HG02970 (cell line): ENCODE data around the gene ZNF605.
"Not testable (repeated sequence)": the region's sequence is repeated elsewhere in the genome, so short reads cannot be mapped to it uniquely, and the experiment has no call there.

Experiments used
- ATAC-seq: cut with Tn5 transposase; IDR thresholded peaks from one replicate; pipeline ENCODE4 v1.9.1; 2021; ENCODE audit warnings: mild to moderate bottlenecking, moderate library complexity, moderate number of reproducible peaks; ENCODE audit not compliant: unreplicated experiment, low FRiP score

ZNF605 gene

DNA sequence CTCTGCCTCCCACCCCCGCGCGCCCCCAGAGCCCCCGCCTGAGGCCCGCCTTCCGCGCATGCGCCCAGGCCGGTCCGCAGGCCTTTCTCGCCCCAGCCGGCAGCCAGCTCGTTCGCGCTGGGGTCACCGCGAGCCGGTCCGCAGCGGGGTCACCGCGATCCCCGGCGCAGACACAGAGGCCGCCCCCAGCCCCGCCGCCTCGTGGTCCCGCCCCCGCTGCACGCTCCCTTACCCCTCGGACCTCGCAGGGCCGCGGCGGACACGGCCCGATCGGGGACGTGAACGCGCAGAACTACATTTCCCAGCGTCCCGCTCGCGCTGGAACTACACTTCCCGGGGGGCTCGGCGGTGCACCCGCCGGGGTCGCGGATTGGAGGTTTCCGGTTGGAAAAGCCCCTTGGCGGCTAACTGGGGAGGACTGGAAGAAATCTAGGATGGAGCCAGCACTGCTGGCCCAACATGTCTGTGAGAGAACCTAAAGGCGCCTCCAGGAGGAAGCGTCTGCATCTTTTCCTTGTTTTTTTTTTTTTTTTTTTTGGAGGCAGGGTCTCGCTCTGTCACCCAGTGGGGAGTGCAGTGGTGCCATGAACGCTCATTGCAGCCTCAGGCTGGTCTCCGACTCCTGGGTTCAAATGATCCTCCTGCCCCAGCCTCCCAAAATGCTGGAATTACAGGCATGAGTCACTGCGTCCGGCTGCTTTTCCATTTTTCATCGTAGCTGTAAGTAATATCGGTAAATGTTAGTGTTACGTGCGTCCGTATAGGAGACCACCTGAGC is at the start of gene ZNF605:
TSS of gene ZNF605 (minus strand) at position 296 of the 778 bp plus-strand sequence. CDS start 10,671 bp downstream, outside the sequence.
- peak; percentile 92 for ATAC-seq

- no peak for ATAC-seq
Measured at GRCh38 chr12:132998741-132999140, 42.6 kb upstream of the ZNF605 start.

DNA sequence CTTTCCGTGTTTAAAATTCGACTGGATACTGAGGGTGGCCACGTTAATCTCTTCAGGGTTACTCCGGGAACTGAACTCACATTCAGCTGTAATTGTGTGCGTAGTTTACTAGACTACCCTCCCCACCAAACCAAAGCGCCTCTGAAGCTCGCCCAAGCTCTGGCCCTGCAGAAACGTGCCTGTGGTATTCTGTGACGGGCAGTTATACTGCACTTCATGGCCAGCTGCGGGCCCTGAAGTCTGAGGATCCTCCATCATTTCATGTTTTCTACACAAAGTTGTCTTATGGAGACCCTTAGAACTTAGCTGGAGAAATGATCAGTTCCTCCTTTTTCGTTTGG is 30.7 kb upstream of the ZNF605 start:
- ATAC-seq, result peak; percentile 5

DNA sequence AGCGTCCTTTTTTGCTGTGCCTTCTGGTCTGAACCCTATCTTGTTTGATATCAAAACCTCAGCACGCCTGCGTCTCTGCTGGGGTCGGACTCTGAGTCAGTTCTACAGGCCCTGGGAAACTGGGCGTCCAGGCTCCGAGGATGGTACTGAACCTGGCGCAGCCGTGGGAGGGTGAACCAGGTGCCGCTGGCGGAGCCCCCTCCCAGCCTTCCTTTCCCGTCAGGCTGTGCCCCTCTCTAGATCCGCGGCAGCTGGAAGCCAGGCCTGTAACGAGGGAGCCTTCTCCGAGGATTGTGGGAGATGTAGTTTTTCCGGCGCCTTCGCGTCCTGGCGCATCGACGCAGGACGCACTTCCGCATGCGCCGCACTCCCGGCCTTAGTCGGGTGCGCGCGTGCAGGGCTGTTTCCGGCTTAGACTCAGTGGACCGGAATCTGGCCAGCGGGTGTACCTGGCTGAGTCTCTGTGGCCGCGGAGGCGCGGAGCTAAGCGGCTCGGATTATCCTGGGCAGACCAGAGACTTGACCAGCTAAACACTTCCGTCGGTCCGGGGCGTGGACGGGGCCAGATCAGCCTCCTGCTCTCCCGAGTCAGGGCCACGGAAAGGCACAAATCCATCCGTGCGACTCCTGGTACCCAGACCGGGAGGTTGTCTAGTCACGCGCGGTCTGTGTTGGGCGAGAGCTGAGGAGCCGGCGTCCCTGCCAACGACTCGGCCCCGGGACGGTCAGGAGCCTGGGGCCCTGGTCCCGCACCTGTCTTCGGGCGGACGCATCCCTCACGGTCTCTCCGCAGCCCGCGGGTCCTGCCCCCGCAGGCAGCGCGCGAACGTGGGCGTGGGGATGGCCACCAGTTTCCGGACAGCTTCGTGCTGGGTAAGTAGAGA is 30.1 kb upstream of the ZNF605 start, which contains the start of gene ZNF26:
TSS of gene ZNF26 (plus strand) at position 367 of the 884 bp plus-strand sequence. CDS start at position 841, 474 bp downstream.
- ATAC-seq, result peak; percentile 97

GRCh38 chr12:132976870-132977269 is 20.8 kb upstream of the ZNF605 start:
- not testable (repeated sequence) for ATAC-seq

- no peak for ATAC-seq
Measured at GRCh38 chr12:132972374-132972773, 16.3 kb upstream of the ZNF605 start.

DNA sequence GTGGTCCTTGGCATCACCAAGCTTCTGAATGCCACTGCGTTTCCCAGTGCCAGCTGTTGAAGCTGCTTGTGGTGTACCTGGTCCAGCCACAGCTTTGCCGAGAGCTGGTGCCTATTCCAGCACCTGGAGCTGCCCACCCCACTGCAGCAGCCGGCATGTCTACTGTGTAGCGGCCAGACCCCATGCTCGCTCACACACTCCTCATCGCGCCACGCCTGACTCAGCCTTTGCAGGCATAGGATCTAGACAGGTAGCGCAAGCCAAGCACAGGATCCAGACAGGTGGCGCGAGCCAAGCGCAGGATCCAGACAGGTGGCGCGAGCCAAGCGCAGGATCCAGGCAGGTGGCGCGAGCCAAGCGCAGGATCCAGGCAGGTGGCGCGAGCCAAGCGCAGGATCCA is 11.6 kb upstream of the ZNF605 start:
- ATAC-seq, result no peak

DNA sequence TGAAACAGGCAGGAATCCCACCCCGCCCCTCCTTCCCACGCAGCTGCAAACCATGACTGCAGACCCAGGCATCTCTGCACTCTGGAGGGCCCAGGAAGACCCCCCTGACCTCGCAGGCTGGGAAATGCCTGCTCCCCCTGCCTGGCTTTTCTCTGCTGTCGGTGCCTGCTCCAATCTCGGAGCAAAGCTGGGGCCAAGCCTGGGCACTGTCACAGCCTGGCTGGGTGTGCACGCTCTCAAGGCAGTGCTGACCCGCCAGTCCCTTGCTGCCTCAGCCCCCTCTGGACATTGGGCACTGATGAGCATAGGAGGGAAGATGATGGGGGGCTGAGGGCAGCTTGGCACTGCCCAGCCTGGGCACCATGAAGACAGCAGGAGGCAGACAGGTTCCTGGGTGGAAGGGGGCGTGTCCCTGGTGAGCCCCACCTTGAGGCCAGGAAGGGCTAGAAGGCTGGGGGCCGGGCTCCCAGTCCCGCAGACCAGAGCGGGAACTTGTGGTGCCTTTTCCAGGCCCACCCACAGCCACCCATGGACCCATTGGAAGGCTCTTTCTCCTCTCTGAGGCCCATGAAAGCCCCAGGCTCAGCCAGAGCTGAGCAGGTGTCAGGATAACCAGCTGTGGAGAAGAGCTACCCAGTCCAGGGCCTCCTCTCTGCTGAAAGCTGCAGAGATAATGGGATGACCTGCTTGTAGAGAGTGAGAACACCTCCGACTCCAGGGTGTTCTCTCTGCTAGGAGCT is 10.7 kb upstream of the ZNF605 start:
- no peak for ATAC-seq

GRCh38 chr12:132965796-132966195 is 9.7 kb upstream of the ZNF605 start:
- no peak for ATAC-seq

GRCh38 chr12:132963947-132964346 is 7.8 kb upstream of the ZNF605 start:
- not testable (repeated sequence) for ATAC-seq

GRCh38 chr12:132961790-132962189 is 5.7 kb upstream of the ZNF605 start:
- ATAC-seq, result not testable (repeated sequence)

DNA sequence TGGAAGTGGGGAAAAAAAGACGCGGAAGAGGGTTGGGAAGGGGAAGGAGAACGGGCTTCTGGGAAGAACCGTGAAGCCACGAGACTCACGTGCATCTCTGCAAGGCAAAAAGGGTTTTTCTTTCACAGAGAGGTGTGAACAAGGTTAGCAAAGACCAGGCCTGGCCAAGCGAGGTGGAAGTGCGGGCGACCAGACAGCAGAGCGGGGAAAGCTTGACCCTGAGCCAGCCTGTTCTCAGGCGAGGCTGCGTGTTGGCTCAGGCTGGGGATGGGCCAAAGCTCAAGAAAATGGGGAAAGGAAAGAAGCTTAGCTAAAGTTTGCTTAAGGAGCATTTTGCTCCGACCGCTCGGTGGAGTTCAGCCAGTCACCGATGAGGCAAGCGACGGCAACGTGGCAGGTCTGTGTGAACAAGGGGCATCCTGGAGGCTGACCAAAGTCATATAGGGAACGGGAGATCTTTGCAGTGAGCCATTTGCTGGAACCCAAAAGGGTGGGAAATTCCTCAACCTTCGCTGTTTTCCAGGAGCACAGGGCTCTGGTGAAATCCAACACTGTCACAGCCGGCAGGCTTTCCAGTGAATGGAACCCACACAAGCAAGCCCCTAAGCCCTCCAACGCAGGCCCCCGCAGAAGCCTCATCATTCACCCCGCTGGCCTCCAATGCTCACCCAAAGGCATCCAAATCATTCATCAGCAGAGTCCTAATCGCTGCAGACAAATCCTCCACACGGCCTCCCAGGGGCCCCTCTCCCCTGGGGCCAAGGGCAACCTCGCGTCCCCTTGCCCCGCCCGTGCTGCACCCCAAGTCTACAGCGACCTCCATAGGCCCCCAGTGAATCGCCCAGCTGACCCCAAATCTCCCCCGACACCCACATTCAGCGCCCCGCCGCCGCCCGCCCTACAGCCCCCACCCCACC is 754 bp downstream of the ZNF605 start:
- peak; percentile 10 for ATAC-seq

- no peak for ATAC-seq
Measured at GRCh38 chr12:132954471-132955048, 1.5 kb downstream of the ZNF605 start.

DNA sequence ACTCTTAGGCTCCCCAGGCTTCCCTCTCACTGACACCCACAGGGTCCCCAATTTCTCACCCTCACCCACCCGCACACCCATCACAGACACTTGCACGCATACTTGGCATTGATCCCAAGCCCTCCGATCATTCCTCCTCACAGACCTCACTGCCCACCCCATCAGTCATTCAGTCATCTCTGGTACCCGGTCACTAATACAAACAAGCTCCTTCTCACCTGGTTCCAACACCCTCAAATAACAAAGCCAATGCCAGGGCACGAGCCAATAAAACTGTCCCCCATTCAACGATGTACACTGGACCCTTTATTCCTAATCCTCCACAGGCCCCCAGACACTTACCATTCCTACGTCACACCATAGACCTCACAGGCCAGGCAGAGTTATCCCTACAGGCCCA is 2.3 kb downstream of the ZNF605 start:
- no peak for ATAC-seq

GRCh38 chr12:132953163-132953425 is 3.0 kb downstream of the ZNF605 start:
- no peak for ATAC-seq

- ATAC-seq, result no peak
Measured at GRCh38 chr12:132952371-132953162, 3.5 kb downstream of the ZNF605 start.

- ATAC-seq, result no peak
Measured at GRCh38 chr12:132951649-132952048, 4.5 kb downstream of the ZNF605 start.

- no peak for ATAC-seq
Measured at GRCh38 chr12:132950844-132951535, 5.1 kb downstream of the ZNF605 start.
